ENCODE results near the gene HSH2D.

GRCh38 chr19:16188521-16188920, 45.0 kb downstream of the HSH2D start:
- no peak for TF ChIP-seq PATZ1 (CRISPR knock-in tag; IDR thresholded peaks at IDR 0.05; ENCODE audit: borderline replicate concordance)
- no peak for TF ChIP-seq ESRRG (CRISPR knock-in tag; IDR thresholded peaks at IDR 0.05)
- TF ChIP-seq RARB (CRISPR knock-in tag; IDR thresholded peaks at IDR 0.05), result no peak
- no peak for TF ChIP-seq ARNTL (CRISPR knock-in tag; IDR thresholded peaks at IDR 0.05; ENCODE audit: borderline replicate concordance, low read depth)
- no peak for TF ChIP-seq ZNF8 (CRISPR knock-in tag; IDR thresholded peaks at IDR 0.05)
- TF ChIP-seq GLIS3 (CRISPR knock-in tag; IDR thresholded peaks at IDR 0.05), result no peak
- no peak for TF ChIP-seq ISL1 (CRISPR knock-in tag; IDR thresholded peaks at IDR 0.05)

Data from SK-N-SH treated with all-trans-retinoic acid at 6 μM for 48 hours (cell line).